Naive thymus-derived CD4-positive, alpha-beta T cell (primary cell): ENCODE data around the gene DHCR24. TPM values are rescaled to one million over a fixed set of nuclear protein-coding genes. Genes with fewer than 3 reads are reported as not detected.
"Not testable (repeated sequence)": the region's sequence is repeated elsewhere in the genome, so short reads cannot be mapped to it uniquely, and the experiment has no call there.

ENCODE experiments used
- ATAC-seq: fragments of 150-1000 bp; cut with Tn5 transposase; 2 replicates; pipeline ENCODE4 v1.10.0; 2021; ENCODE audit warnings: mild to moderate bottlenecking, moderate library complexity
- CTCF ChIA-PET: fragments of 350-600 bp; sonication (Branson Sonifier 250); formaldehyde crosslinking; loops from one replicate; lab custom pipeline; 2021; ENCODE audit warnings: antibody characterized with exemption; lab: Charles Lee
- POLR2A ChIA-PET: fragments of 350-600 bp; sonication (Branson Sonifier 250); formaldehyde crosslinking; loops from one replicate; lab custom pipeline; 2021; ENCODE audit warnings: antibody characterized with exemption, inconsistent platforms; lab: Charles Lee
- DNase-seq, 9 donors: peaks; one replicate each; pipeline versions ENCODE4 v3.0.0 to v3.0.0-alpha.2; 2020 to 2022; ENCODE audit warnings: mixed read lengths in 1 of 9
- H3K27ac ChIP-seq: one replicate; pipeline ENCODE4 v1.7.0; 2013; ENCODE audit warnings: mild to moderate bottlenecking, low read depth, low read length, moderate library complexity
- H3K27me3 ChIP-seq, 2 donors: one replicate each; pipeline ENCODE4 v1.7.0; 2013; ENCODE audit warnings: low read length in 2 of 2, mild to moderate bottlenecking in 2 of 2, moderate library complexity in 2 of 2; ENCODE audit not compliant: control insufficient read depth in 2 of 2, insufficient read depth in 2 of 2
- H3K36me3 ChIP-seq, 3 experiments: 1 replicate in 2 of 3; 2 replicates in 1 of 3; pipeline ENCODE4 v1.7.0; 2013; ENCODE audit warnings: low read length in 3 of 3, mild to moderate bottlenecking in 3 of 3, moderate library complexity in 1 of 3; ENCODE audit not compliant: insufficient read depth in 3 of 3, control insufficient read depth in 2 of 3
- H3K4me1 ChIP-seq, 2 donors: one replicate each; pipeline ENCODE4 v1.7.0; 2013; ENCODE audit warnings: low read length in 2 of 2, mild to moderate bottlenecking in 2 of 2, moderate library complexity in 1 of 2; ENCODE audit not compliant: control insufficient read depth in 2 of 2, insufficient read depth in 2 of 2
- H3K4me3 ChIP-seq: 2 replicates; pipeline ENCODE4 v1.7.0; 2013; ENCODE audit warnings: mild to moderate bottlenecking, low read length
- H3K9me3 ChIP-seq, 3 experiments: 1 replicate in 2 of 3; 2 replicates in 1 of 3; pipeline ENCODE4 v1.7.0; 2013; ENCODE audit warnings: low read length in 3 of 3; ENCODE audit not compliant: control insufficient read depth in 2 of 3
- H3K27ac Mint-ChIP-seq, 9 donors: one replicate each; pipeline ENCODE4 v1.8.0; 2020 to 2022; ENCODE audit warnings: mixed read lengths in 9 of 9, mild to moderate bottlenecking in 8 of 9, moderate library complexity in 5 of 9, inconsistent platforms in 2 of 9
- H3K27me3 Mint-ChIP-seq, 5 donors: one replicate each; pipeline ENCODE4 v1.8.0; 2021 to 2022; ENCODE audit warnings: mixed read lengths in 5 of 5, mild to moderate bottlenecking in 1 of 5
- H3K36me3 Mint-ChIP-seq, 5 donors: one replicate each; pipeline ENCODE4 v1.8.0; 2020 to 2022; ENCODE audit warnings: mixed read lengths in 5 of 5, mild to moderate bottlenecking in 3 of 5, inconsistent platforms in 1 of 5
- H3K4me1 Mint-ChIP-seq, 7 donors: one replicate each; pipeline ENCODE4 v1.8.0; 2020 to 2022; ENCODE audit warnings: mixed read lengths in 7 of 7, mild to moderate bottlenecking in 3 of 7, inconsistent platforms in 1 of 7
- H3K4me3 Mint-ChIP-seq, 10 donors: one replicate each; pipeline ENCODE4 v1.8.0; 2020 to 2022; ENCODE audit warnings: mild to moderate bottlenecking in 10 of 10, mixed read lengths in 10 of 10, moderate library complexity in 6 of 10, inconsistent platforms in 2 of 10
- H3K9me3 Mint-ChIP-seq, 11 donors: one replicate each; pipeline ENCODE4 v1.8.0; 2020 to 2022; ENCODE audit warnings: mixed read lengths in 11 of 11, mild to moderate bottlenecking in 4 of 11, inconsistent platforms in 1 of 11, moderate library complexity in 1 of 11
- intact Hi-C, 2 donors: fragments of 100-400 bp; cut with micrococcal nuclease; formaldehyde crosslinking; loops; one replicate each; pipeline ENCODE4 v1.15.1; 2023
- polyA plus RNA-seq, 2 donors: library from polyadenylated mRNA; unstranded; fragments of 300-500 nt; fragmentation: Illumina TruSeq; gene quantifications; one replicate each; pipeline ENCODE4 v1.2.3, GENCODE V29; 2021
- total RNA-seq, 6 experiments: library from RNA in 5 of 6; stranded (reverse) in 5 of 6; gene quantifications; 1 replicate in 5 of 6; 2 replicates in 1 of 6; pipeline ENCODE4 v1.2.3 and lab custom pipeline; 2021 to 2026

The DHCR24 gene, protein sequence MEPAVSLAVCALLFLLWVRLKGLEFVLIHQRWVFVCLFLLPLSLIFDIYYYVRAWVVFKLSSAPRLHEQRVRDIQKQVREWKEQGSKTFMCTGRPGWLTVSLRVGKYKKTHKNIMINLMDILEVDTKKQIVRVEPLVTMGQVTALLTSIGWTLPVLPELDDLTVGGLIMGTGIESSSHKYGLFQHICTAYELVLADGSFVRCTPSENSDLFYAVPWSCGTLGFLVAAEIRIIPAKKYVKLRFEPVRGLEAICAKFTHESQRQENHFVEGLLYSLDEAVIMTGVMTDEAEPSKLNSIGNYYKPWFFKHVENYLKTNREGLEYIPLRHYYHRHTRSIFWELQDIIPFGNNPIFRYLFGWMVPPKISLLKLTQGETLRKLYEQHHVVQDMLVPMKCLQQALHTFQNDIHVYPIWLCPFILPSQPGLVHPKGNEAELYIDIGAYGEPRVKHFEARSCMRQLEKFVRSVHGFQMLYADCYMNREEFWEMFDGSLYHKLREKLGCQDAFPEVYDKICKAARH
- total RNA-seq (100 to 1,000 TPM in 1 of 5 experiments, 1 to 10 TPM in 4; 2.7 to 103 (median 8.3) TPM), polyA plus RNA-seq (1 to 10 TPM; 8.3 to 9.2 TPM), total RNA-seq (lab: John Stamatoyannopoulos, UW) (6.1 reads per million, percentile 27 among the genes with 10 or more reads in this experiment)

DNA sequence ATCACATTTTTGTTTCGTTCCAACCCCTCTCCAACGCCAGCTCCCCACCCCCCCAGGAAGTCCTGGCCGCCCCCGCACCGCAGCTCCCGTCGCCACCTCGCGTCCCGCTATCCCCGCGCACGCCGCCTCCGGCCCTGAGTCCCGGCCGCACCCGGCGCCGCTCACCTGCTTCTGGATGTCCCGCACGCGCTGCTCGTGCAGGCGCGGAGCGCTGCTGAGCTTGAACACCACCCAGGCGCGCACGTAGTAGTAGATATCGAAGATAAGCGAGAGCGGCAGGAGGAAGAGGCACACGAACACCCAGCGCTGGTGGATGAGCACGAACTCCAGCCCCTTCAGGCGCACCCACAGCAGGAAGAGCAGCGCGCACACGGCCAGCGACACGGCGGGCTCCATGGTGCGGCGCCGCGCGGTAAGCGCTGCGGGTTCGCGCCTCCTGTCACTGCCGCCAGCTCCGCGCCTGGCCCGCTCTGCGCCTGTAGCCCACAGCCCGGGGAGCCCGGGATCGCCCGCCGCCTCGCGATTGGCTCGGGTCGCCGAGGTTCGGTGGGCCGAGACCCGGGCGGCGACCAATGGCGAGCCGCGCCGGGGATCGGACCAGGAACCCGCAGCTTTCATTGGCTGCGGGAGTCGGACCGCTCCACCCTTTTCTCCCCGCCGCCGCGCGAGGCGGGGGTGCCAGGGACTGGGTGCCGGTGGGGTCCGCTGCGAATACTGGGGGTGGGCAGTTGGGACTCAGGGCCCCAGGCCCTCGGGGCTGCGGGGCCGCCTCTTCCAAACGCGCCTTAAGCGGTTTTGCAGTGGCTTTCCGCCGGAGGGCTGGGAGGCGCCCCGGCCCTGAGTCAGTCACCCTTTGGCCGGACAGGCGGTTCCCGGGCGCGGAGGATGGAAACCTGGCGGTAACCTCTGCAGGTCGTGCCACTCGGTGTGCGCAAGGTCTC is at the start of gene DHCR24:
Gene DHCR24, minus strand, starts transcription at position 472 of the 941 bp plus-strand sequence. Its CDS starts 76 bp downstream, at position 396.
- H3K4me3 ChIP-seq: peak within 1 kb of the TSS; percentile 66
- no peaks in the 10 kb centered on the region for H3K27me3 ChIP-seq
- peak; percentile 43 to 90 (median 58) for DNase-seq
- no peaks in the 10 kb centered on the region for H3K9me3 ChIP-seq
- peaks cover 0 to 3% (median 0%) of the 10 kb centered on the region in 3 experiments for H3K36me3 ChIP-seq
- peaks cover 13 to 55% (median 37%) of the 10 kb centered on the region in 7 donors for H3K4me1 Mint-ChIP-seq
- H3K36me3 Mint-ChIP-seq: peaks cover 0 to 19% (median 5%) of the 10 kb centered on the region in 5 donors
- H3K9me3 Mint-ChIP-seq: no peaks in the 10 kb centered on the region
- H3K4me1 ChIP-seq: peaks cover 0 to 11% of the 10 kb centered on the region in 2 donors
- peak within 1 kb of the TSS; percentile 27 for H3K27ac ChIP-seq
- peak within 1 kb of the TSS; percentile 89 to 99 (median 96) for H3K4me3 Mint-ChIP-seq
- POLR2A ChIA-PET: interaction anchor here (1.6 kb wide), 1 partner anchor 86 kb away, joined by 4 read pairs; the partner anchor contains the start of gene TTC22
- H3K27ac Mint-ChIP-seq: peak within 1 kb of the TSS; percentile 25 to 89 (median 73)
- peaks cover 0 to 18% (median 3%) of the 10 kb centered on the region in 5 donors for H3K27me3 Mint-ChIP-seq
- peak; percentile 93 for ATAC-seq
- CTCF ChIA-PET: no interaction called here
- intact Hi-C loops: loop anchor here (1.0 to 5.0 kb wide), 5 partner anchors 85 to 399 kb away; partner anchors contain the start of genes PARS2 (in 2 of the 2), TTC4 (in 2 of the 2) and TTC22 (in 1 of the 2)

- Mint-ChIP-seq H3K4me1 (peaks cover 3 to 21% (median 15%) of the 10 kb centered on the region in 7 donors), H3K36me3 (peaks cover 0 to 5% (median 0%) of the 10 kb centered on the region in 5 donors), H3K4me3 (no peak overlapping the region), H3K9me3 (peaks cover 0 to 8% (median 4%) of the 10 kb centered on the region in 11 donors), H3K27ac (no peak overlapping the region), H3K27me3 (peaks cover 10 to 54% (median 12%) of the 10 kb centered on the region in 5 donors)
- H3K4me3 ChIP-seq: no peak overlapping the region
- intact Hi-C loops: no loop called here
- peaks cover 0 to 7% of the 10 kb centered on the region in 2 donors for H3K4me1 ChIP-seq
- no peaks in the 10 kb centered on the region for H3K9me3 ChIP-seq
- H3K27me3 ChIP-seq: no peaks in the 10 kb centered on the region
- H3K36me3 ChIP-seq: no peaks in the 10 kb centered on the region
- DNase-seq (no peak), ATAC-seq (no peak)
- POLR2A ChIA-PET: no interaction called here
- CTCF ChIA-PET: no interaction called here
- no peak overlapping the region for H3K27ac ChIP-seq
These were observed 49.8 kb upstream of the DHCR24 start for GRCh38 chr1:54936791-54937190.

DNA sequence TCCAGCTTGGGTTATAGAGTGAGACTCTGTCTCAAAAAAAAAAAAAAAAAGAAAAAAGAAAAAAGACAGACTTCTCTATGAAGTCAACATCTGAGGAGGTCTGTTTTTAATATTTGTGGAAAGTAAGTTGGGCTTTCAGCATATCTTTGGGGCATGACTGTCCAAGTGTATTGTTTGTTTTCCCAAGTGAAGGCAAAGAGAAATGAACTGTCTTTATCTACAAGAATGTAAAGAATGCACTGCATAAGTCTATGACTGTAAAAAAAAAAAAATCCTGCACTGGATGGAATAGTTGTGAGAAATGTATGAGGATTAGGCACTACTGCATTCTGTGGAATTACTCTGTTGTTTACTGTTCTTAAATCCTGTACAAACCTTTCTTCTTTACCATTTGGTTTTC is 47.9 kb upstream of the DHCR24 start:
- ATAC-seq: no peak
- POLR2A ChIA-PET: interaction anchor here (0.6 kb wide), 1 partner anchor 15 kb away, joined by 3 read pairs; no protein-coding TSS in a partner anchor

DNA sequence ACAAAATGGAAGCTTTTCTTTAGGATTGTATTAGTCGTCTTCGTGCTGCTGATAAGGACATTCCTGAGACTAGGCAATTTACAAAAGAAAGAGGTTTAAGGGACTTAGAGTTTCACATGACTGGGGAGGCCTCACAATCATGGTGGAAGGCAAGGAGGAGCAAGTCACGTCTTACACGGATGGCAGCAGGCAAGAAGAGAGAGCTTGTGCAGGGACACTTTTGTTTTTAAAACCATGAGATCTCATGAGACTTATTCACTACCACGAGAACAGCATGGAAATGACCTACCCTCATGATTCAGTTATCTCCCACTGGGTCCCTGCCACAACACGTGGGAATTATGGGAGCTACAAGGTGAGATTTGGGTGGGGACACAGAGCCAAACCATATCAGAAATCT is 47.1 kb upstream of the DHCR24 start:
- H3K27me3 Mint-ChIP-seq: peaks cover 10 to 48% (median 12%) of the 10 kb centered on the region in 5 donors
- H3K9me3 ChIP-seq, H3K4me1 ChIP-seq, H3K27ac ChIP-seq, H3K36me3 Mint-ChIP-seq, H3K27me3 ChIP-seq, intact Hi-C loops, H3K4me3 Mint-ChIP-seq, DNase-seq, H3K27ac Mint-ChIP-seq, H3K36me3 ChIP-seq, H3K4me1 Mint-ChIP-seq, H3K9me3 Mint-ChIP-seq, ATAC-seq, H3K4me3 ChIP-seq: not testable (repeated sequence)
- POLR2A ChIA-PET: interaction anchor here (0.6 kb wide), 1 partner anchor 14 kb away, joined by 3 read pairs; no protein-coding TSS in a partner anchor
- CTCF ChIA-PET: interaction anchor here (0.8 kb wide), 1 partner anchor 12 kb away, joined by 3 read pairs; no protein-coding TSS in a partner anchor

More for the DNA sequence above, 47.9 kb upstream of the DHCR24 start:
- no peak for DNase-seq
- Histone ChIP-seq H3K4me3 (no peak overlapping the region), H3K27ac (no peak overlapping the region), H3K4me1 (peaks cover 0 to 4% of the 10 kb centered on the region in 2 donors), H3K9me3 (no peaks in the 10 kb centered on the region), H3K36me3 (no peaks in the 10 kb centered on the region), H3K27me3 (no peaks in the 10 kb centered on the region)
- intact Hi-C loops: no loop called here
- Mint-ChIP-seq H3K27ac (no peak overlapping the region), H3K4me3 (no peak overlapping the region), H3K27me3 (peaks cover 10 to 53% (median 12%) of the 10 kb centered on the region in 5 donors), H3K36me3 (peaks cover 0 to 5% (median 0%) of the 10 kb centered on the region in 5 donors), H3K9me3 (peaks cover 2 to 8% (median 4%) of the 10 kb centered on the region in 11 donors), H3K4me1 (peaks cover 3 to 13% (median 12%) of the 10 kb centered on the region in 7 donors)
- CTCF ChIA-PET: no interaction called here

DNA sequence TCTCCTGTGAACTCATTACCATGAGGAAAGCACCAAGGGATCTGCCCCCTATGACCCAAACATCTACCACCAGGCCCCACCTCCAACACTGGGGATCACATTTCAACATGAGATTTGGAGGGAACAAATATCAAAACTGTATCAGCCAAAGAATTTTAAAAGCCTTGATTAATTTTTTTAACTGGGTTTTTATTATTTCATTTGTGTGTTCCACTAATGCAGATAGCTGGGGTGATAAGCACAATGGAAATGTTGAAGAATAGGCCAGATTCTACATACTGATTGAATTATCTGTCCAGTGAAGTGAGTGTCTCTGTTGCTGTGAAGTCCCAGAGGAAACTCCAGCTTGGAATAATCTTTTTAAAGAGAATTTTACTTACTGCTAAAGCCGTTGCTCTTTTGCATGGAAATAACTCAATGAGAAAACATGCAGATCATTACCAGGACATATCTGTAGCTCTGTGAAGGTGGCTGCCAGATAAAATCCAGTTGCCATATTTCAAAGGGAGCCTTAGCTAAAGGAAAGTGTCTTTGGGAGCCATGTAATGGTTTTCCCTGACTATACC is 44.4 kb upstream of the DHCR24 start:
- no peak overlapping the region for H3K4me3 ChIP-seq
- Mint-ChIP-seq H3K36me3 (peaks cover 0 to 5% (median 0%) of the 10 kb centered on the region in 5 donors), H3K27ac (no peak overlapping the region), H3K4me1 (peaks cover 0 to 1% (median 0%) of the 10 kb centered on the region in 7 donors), H3K27me3 (peaks cover 5 to 26% (median 10%) of the 10 kb centered on the region in 5 donors), H3K9me3 (peaks cover 0 to 7% (median 4%) of the 10 kb centered on the region in 11 donors), H3K4me3 (no peak overlapping the region)
- no peaks in the 10 kb centered on the region for H3K9me3 ChIP-seq
- ATAC-seq (no peak), DNase-seq (no peak)
- H3K4me1 ChIP-seq: no peaks in the 10 kb centered on the region
- H3K27me3 ChIP-seq: no peaks in the 10 kb centered on the region
- CTCF ChIA-PET: interaction anchor here (1.9 kb wide), 1 partner anchor 18 kb away, joined by 4 read pairs; no protein-coding TSS in a partner anchor
- intact Hi-C loops: no loop called here
- H3K27ac ChIP-seq: no peak overlapping the region
- POLR2A ChIA-PET: no interaction called here
- H3K36me3 ChIP-seq: no peaks in the 10 kb centered on the region
